GM19372 (cell line): ENCODE measurements around the gene FAM236A.
"Not testable (repeated sequence)": the region's sequence is repeated elsewhere in the genome, so short reads cannot be mapped to it uniquely, and the experiment has no call there.

Source experiments
- ATAC-seq: cut with Tn5 transposase; IDR thresholded peaks from one replicate; pipeline ENCODE4 v1.9.1; 2021; ENCODE audit warnings: mild to moderate bottlenecking, low read depth, moderate library complexity; ENCODE audit not compliant: unreplicated experiment

FAM236A gene

GRCh38 chrX:72937906-72938305, at the start of gene FAM236A:
FAM236A (plus strand) TSS chrX:72938206; CDS start chrX:72938263, 57 bp downstream.
- not testable (repeated sequence) for ATAC-seq

DNA sequence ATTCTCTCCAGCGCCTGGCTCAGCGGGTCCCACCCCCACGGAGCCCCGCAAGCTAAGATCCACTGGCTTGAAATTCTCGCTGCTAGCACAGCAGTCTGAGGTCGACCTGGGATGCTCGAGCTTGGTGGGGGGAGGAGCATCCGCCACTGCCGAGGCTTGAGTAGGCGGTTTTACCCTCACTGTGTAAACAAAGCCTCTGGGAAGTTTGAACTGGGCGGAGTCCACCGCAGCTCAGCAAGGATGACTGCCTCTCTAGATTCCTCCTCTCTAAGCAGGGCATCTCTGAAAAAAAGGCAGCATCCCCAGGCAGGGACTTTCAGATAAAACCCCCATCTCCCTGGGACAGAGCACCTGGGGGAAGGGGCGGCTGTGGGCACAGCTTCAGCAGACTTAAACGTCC, 48.3 kb upstream of the FAM236A start:
- not testable (repeated sequence) for ATAC-seq

GRCh38 chrX:72912315-72912714, 25.7 kb upstream of the FAM236A start, which contains the start of gene FAM236C:
FAM236C (plus strand) TSS chrX:72912615; CDS start chrX:72912715, 100 bp downstream.
- not testable (repeated sequence) for ATAC-seq

GRCh38 chrX:72916096-72916495, 21.9 kb upstream of the FAM236A start:
- ATAC-seq: not testable (repeated sequence)

- not testable (repeated sequence) for ATAC-seq
Measured at GRCh38 chrX:72932283-72932682, 5.7 kb upstream of the FAM236A start.

GRCh38 chrX:72936455-72936854, 1.6 kb upstream of the FAM236A start:
- not testable (repeated sequence) for ATAC-seq

DNA sequence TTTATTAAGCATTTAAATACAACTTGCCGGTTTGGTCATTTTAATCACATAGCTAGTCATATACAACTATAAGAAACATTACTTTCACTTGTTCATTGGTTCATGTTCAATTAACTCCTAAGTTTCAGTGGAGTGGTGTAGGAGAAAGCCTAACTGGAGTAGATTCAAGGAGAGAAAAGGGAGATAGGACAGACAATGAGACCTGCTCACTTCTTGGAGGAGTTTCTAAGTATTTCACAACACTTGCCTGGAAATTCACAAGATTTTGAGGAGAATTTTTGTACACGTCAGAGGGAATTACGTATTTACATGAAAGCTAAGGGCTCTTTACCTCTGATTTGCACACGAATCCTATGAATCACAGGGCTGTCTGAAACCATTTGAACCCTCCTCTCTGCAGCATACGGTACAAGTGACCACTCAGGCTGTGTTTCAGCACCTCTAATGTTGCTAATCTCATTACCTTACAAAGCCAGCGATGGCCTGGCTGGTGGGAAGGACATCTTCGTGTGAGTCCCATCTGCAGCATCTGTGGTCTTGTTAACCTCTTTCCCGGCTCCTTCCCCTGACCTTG, 1.0 kb upstream of the FAM236A start:
- not testable (repeated sequence) for ATAC-seq

DNA sequence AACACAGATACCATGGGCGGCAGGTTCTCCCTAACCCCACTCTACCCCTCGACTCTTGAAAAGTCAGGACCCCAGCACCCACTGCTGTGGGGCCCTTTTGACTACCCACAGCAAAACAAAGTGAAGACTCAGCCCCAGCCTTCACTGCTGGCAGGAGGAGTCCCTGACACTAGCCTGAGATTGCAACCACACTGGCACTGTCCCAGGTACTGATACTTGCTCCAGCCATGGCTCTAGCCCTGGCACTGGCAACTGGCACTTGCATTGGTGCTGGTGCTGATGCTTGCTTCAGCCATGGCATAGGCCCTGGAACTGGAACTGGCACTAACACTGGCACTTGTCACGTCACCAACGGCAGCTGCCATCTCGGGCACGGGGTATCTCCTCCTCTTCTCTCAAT, 4.3 kb downstream of the FAM236A start:
- ATAC-seq: not testable (repeated sequence)

DNA sequence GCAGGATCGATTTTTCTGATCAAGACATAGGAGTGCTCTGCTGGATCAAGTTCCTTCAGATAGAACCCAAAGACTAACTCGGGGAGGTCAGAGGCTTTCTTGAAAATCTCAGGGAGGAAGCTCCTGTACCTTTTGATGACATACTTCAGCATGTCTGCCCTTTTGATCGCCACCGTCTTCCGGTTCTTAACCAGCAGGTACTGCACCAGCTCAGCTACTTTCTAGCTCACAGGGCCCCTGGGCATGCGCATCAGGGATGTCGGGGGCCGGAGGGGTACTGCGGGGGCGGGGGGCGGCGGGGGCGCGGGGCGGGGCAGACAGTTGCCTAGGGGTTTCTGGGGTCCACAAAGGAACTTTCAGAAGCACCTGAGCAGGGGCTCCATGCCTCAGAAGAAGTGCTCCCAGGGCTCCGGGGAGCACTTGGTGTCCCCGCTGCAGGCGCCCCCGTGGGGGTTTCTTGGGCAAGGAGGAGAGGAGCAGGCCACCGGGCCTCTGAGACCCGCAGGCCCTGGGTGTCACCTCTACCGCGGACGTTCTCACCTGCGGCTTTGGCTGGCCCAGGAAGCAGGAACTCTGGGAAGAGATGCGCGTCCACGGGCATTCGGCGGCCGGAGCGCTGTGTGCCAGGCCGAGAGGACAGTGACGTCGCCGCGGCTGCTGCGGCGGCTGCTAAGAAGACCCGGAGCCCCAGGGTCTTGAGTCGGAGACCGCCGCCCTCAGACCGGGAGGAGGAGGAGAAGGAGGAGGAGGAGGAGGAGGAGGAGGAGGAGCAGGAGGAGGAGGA, 5.2 kb downstream of the FAM236A start:
- peak; percentile 71 for ATAC-seq

GRCh38 chrX:72943819-72944169, 5.8 kb downstream of the FAM236A start, which contains the start of gene DMRTC1:
DMRTC1 (minus strand) TSS chrX:72943837; CDS start chrX:72875694, 68,143 bp downstream.
- ATAC-seq: peak; percentile 79

DNA sequence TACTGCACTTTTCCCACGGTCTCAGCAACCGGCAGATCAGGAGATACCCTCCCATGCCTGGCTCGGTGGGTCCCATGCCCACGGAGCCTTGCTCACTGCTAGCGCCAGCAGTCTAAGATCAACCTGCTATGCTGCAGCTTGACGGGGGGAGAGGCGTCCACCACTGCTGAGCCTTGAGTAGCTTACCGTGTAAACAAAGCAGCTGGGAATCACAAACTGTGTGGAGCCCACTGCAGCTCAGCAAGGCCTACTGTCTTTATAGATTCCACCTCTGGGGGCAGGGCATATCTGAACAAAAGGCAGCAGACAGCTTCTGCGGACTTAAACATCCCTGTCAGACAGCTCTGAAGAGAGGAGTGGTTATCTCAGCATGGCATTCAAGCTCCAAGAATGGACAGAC, 22.0 kb downstream of the FAM236A start:
- ATAC-seq: not testable (repeated sequence)

GRCh38 chrX:72971859-72972258, 33.9 kb downstream of the FAM236A start:
- ATAC-seq: not testable (repeated sequence)

GRCh38 chrX:72974885-72975284, 36.9 kb downstream of the FAM236A start:
- not testable (repeated sequence) for ATAC-seq

DNA sequence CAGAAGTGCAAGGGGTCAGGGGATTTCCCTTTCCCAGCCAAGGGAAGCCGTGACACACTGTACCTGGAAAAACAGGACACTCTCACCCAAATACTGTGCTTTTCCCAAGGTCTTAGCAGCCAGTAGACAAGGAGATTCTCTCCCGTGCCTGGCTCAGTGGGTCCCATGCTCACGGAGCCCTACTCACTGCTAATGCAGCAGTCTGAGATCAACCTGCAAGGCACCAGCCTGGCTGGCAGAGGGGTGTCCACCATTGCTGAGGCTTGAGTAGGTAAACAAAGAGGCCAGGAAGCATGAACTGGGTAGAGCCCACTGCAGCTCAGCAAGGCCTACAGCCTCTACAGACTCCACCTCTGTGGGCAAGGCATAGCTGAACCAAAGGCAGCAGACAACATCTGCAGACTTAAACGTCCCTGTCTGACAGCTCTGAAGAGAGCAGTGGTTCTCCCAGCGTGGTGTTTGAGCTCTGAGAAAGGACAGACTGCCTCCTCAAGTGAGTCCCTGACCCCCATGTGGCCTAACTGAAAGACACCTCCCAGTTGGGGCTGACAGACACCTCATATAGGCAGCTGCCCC, 43.0 kb downstream of the FAM236A start:
- ATAC-seq: not testable (repeated sequence)
